Measurements from ENCODE around the gene PLIN5. TPM values are rescaled to one million over a fixed set of nuclear protein-coding genes. Genes with fewer than 3 reads are reported as not detected.
"Not testable (repeated sequence)": the region's sequence is repeated elsewhere in the genome, so short reads cannot be mapped to it uniquely, and the experiment has no call there.

The PLIN5 gene
- total RNA-seq, 3 donors from 2014 or later: 10.4 to 26.2 (median 15.4) TPM

DNA sequence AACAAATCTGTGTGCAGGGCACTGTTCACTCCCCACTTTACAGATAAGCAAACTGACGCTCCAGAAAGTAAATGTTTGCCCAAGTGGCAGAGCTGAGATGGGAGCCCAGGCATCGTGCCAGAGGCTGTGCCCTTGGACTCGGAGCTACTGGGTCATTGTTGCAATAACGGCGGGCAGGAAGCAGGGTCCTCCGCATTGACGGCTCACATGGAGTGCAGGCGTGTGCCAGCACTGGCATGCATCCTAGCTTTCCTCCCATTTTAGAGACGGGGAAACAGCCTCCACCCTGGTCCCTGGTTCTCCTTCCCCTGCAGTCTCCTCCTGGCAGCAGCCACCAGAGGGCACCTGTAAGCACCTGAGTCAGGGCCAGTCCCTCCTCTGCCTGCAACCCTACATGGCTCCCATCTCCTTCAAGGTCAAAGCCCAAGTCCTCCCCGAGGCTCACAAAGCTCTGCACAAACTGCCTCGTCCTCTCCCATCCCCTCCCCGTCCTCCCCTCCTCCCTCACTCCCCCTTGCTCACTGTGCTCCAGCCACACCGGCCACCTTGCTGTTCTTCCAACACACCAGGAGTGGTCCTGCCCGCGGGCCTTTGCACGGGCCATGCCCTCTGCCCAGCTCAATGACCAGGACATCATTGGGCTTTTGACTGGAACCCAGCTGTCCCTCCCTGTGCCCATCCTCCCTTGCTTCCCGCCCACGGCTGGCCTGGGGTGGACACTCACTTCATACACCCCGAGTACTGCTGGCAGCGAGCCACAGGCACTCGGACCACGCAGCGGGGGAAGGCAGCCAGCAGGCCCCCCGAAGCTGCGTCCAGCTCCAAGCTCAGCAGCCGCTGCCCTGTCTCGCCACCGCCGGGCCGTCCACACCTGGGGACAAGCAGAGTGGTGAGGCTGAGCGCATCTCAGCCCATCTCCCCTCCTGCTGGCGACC lies 12.5 kb upstream of the PLIN5 start:
- Histone ChIP-seq H3K36me3 (no peaks in the 10 kb centered on the region), H3K9me3 (no peaks in the 10 kb centered on the region), H3K27ac (no peak overlapping the region), H3K4me3 (no peak overlapping the region), H3K4me1 (no peaks in the 10 kb centered on the region), H3K27me3 (peaks cover 0 to 12% of the 10 kb centered on the region in 2 donors)
- no peak for DNase-seq (ENCODE audit: low spot score in 2 of 2)
- intact Hi-C loops (cut with DNase I; ENCODE audit: low total_unique reads): no loop called here
- TF ChIP-seq POLR2A (IDR thresholded peaks at IDR 0.05) (no peak), POLR2AphosphoS5 (IDR thresholded peaks at IDR 0.05) (no peak)
- TF ChIP-seq, protein P1, sequence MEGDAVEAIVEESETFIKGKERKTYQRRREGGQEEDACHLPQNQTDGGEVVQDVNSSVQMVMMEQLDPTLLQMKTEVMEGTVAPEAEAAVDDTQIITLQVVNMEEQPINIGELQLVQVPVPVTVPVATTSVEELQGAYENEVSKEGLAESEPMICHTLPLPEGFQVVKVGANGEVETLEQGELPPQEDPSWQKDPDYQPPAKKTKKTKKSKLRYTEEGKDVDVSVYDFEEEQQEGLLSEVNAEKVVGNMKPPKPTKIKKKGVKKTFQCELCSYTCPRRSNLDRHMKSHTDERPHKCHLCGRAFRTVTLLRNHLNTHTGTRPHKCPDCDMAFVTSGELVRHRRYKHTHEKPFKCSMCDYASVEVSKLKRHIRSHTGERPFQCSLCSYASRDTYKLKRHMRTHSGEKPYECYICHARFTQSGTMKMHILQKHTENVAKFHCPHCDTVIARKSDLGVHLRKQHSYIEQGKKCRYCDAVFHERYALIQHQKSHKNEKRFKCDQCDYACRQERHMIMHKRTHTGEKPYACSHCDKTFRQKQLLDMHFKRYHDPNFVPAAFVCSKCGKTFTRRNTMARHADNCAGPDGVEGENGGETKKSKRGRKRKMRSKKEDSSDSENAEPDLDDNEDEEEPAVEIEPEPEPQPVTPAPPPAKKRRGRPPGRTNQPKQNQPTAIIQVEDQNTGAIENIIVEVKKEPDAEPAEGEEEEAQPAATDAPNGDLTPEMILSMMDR (IDR thresholded peaks at IDR 0.05): no peak

DNA sequence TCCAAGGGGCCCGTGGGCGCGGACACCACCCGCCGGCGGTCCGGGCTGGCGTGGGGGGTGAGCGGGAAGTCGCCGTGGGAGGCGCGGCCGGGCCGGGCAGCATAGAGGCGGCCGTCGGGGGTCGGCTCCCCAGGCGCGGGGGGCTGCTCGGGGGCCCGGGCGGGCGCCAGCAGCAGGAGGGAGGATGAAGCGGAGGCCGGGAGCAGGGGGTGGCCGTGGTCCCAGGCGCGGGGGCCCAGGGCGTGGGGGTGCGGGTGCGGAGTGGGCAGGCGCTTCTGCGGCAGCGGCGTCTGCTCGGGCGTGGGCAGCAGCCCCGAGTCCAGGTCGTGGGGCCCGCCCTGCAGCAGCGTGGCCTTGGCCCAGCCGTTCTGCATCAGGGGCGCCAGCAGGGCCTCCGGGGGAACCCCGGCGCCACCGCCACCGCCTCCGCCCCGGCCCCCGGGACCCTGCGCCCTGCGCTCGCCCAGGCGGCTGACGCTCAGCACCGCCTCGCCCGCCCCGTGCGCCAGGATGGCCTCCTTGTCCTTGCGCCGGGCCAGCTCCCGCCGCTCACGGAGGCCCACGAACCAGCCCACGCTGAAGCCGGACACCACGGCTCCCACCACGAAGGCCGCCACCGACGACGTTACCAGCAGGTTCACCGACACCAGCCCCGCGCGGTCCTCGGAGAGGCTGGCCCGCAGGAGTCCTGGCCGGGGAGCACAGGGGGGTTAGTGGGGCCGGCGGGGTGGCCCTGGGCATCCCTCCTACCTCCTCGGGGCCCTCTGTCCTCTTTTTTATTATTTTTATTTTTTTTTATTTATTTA lies 9.0 kb upstream of the PLIN5 start:
- Histone ChIP-seq H3K27ac (no peak overlapping the region), H3K36me3 (no peaks in the 10 kb centered on the region), H3K4me3 (peak overlapping the region; percentile 21 to 61 (median 47)), H3K4me1 (no peaks in the 10 kb centered on the region), H3K9me3 (no peaks in the 10 kb centered on the region), H3K27me3 (peaks cover 0 to 4% of the 10 kb centered on the region in 2 donors)
- TF ChIP-seq POLR2A (IDR thresholded peaks at IDR 0.05): no peak
- TF ChIP-seq POLR2AphosphoS5 (IDR thresholded peaks at IDR 0.05): no peak
- TF ChIP-seq, protein P1 (IDR thresholded peaks at IDR 0.05): no peak
- DNase-seq (ENCODE audit: low spot score in 2 of 2): no peak
- intact Hi-C loops (cut with DNase I; ENCODE audit: low total_unique reads): no loop called here

DNA sequence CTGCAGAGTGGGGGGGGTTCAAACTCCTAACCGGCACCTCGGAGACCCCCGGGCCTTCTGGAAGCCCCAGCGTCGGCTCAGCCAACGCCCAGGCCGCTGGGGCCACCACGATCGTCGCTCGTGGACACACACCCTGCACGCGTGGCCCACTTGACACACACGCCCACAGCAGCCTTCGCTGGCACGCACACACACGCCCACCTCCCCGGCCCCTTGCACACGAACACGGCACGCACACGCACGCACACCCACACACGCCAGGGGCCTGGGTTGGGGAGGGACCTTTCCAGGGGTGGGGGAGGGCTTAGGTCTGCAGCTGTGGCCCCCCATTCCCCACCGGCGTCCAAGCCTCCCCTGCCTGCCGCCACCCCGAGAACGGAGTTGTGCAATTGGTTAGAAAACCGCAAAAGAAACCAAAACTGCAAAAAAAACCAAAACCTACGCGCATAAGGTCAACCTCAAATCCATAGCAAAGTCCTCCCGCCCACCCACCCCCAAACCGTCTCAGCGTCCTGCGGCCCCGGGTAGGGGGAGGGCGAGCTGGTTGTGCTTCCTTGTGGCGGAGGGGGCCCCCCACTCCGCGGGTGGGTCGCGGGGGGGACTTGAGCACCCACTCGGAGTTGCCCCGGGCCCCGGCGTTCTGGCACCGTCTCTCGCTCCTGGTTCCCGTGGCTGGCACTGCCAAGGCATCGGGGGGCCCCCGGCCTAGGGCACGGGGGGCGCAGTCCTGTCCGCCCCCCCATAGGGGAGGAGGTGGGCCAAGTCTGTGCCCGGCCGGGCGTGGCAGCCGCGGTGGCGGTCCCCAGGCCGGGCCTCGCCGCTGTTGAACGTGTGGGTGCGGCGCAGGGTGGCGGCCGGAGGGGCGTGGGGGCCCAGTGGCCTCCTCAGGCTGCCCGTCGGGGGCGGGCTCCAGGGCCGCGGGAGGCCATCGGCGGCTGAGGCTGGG lies 8.1 kb upstream of the PLIN5 start:
- peak overlapping the region in 1 of 2 donors; percentile 3 for H3K27ac ChIP-seq
- H3K4me3 ChIP-seq: peak overlapping the region; percentile 21 to 61 (median 47)
- no peaks in the 10 kb centered on the region for H3K36me3 ChIP-seq
- no peaks in the 10 kb centered on the region for H3K9me3 ChIP-seq
- H3K27me3 ChIP-seq: peaks cover 0 to 8% of the 10 kb centered on the region in 2 donors
- TF ChIP-seq POLR2A (IDR thresholded peaks at IDR 0.05): no peak
- TF ChIP-seq, protein P1 (IDR thresholded peaks at IDR 0.05): no peak
- TF ChIP-seq POLR2AphosphoS5 (IDR thresholded peaks at IDR 0.05): no peak
- no peaks in the 10 kb centered on the region for H3K4me1 ChIP-seq
- intact Hi-C loops (cut with DNase I; ENCODE audit: low total_unique reads): no loop called here
- no peak for DNase-seq (ENCODE audit: low spot score in 2 of 2)

DNA sequence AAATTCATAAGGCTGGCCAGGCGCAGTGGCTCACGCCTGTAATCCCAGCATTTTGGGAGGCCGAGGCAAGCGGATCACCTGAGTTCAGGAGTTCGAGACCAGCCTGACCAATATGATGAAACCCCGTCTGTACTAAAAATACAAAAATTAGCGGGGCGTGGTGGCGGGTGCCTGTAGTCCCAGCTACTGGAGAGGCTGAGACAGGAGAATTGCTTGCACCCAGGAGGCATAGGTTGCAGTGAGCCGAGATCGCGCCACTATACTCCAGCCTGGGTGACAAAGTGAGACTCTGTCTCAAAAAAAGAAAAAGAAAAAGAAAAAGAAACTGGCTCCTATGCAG lies 6.8 kb upstream of the PLIN5 start:
- H3K27ac ChIP-seq; H3K4me3 ChIP-seq; H3K9me3 ChIP-seq; H3K4me1 ChIP-seq; DNase-seq (ENCODE audit: low spot score in 2 of 2); H3K27me3 ChIP-seq; intact Hi-C loops (cut with DNase I; ENCODE audit: low total_unique reads); H3K36me3 ChIP-seq: not testable (repeated sequence)

DNA sequence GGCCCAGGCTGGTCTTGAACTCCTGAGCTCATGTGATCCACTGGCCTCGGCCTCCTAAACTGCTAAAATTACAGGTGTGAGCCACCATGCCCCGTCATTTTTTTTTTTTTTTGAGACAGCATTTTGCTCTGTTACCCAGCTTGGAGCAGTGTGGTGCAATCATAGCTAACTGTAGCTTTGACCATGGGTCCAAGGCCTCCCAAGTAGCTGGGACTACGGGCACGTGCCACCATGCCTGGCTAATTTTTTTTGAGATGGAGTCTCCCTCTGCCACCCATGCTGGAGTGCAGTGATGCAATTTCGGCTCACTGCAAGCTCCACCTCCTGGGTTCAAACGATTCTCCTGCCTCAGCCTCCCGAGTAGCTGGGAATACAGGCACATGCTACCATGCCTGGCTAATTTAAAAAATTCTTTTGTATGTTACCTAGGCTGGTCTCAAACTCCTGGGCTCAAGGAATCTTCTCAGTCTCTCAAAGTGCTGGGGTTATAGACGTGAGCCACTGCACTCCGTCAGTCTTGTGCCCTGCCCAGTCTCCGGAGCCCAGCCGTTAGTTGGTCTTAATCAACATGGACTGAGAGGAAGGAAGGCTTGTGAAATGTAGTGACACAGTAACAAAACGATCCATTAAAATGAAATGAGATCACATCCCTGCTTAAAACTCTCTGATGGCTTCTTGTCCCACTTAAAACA lies 6.2 kb upstream of the PLIN5 start:
- no peak for DNase-seq (ENCODE audit: low spot score in 2 of 2)
- TF ChIP-seq POLR2AphosphoS5 (IDR thresholded peaks at IDR 0.05): no peak
- TF ChIP-seq POLR2A (IDR thresholded peaks at IDR 0.05): no peak
- no peaks in the 10 kb centered on the region for H3K4me1 ChIP-seq
- intact Hi-C loops (cut with DNase I; ENCODE audit: low total_unique reads): no loop called here
- H3K4me3 ChIP-seq: no peak overlapping the region
- no peaks in the 10 kb centered on the region for H3K9me3 ChIP-seq
- H3K36me3 ChIP-seq: no peaks in the 10 kb centered on the region
- H3K27me3 ChIP-seq: peaks cover 0 to 4% of the 10 kb centered on the region in 2 donors
- no peak overlapping the region for H3K27ac ChIP-seq

Data from breast epithelium (tissue), 4 donors.